H9 (cell line): ENCODE measurements around the gene XDH. TPM values are rescaled to one million over a fixed set of nuclear protein-coding genes. Genes with fewer than 3 reads are reported as not detected.

Source experiments
- DNase-seq: peaks from one replicate; pipeline ENCODE4 v3.0.0-alpha.2; 2017
- H2AFZ ChIP-seq: one replicate; pipeline ENCODE4 v1.6.1; 2013; ENCODE audit warnings: mild to moderate bottlenecking, low read length, control low read depth, moderate library complexity
- H2AK5ac ChIP-seq: 2 replicates; pipeline ENCODE4 v1.6.1; 2013; ENCODE audit warnings: low read length, control low read depth, mixed read lengths; ENCODE audit not compliant: insufficient read length
- H2BK120ac ChIP-seq: one replicate; pipeline ENCODE4 v1.6.1; 2013; ENCODE audit warnings: low read depth, mild to moderate bottlenecking, low read length, control low read depth, inconsistent platforms; ENCODE audit not compliant: poor library complexity, severe bottlenecking
- H2BK12ac ChIP-seq: 2 replicates; pipeline ENCODE4 v1.6.1; 2013; ENCODE audit warnings: low read length, control low read depth, mixed read lengths, low read depth; ENCODE audit not compliant: insufficient read length
- H2BK15ac ChIP-seq: 2 replicates; pipeline ENCODE4 v1.6.1; 2013; ENCODE audit warnings: low read depth, low read length, control low read depth
- H2BK20ac ChIP-seq: one replicate; pipeline ENCODE4 v1.6.1; 2013; ENCODE audit warnings: low read depth, mild to moderate bottlenecking, low read length, control low read depth, inconsistent platforms; ENCODE audit not compliant: poor library complexity, severe bottlenecking
- H2BK5ac ChIP-seq: 2 replicates; pipeline ENCODE4 v1.6.1; 2013; ENCODE audit warnings: low read length, control low read depth, mixed read lengths; ENCODE audit not compliant: insufficient read length
- H3K14ac ChIP-seq: 2 replicates; pipeline ENCODE4 v1.6.1; 2013; ENCODE audit warnings: low read length, control low read depth; ENCODE audit not compliant: insufficient read depth
- H3K18ac ChIP-seq: 2 replicates; pipeline ENCODE4 v1.6.1; 2013; ENCODE audit warnings: low read depth, mild to moderate bottlenecking, mixed read lengths, low read length, control low read depth; ENCODE audit not compliant: insufficient read length
- H3K23ac ChIP-seq: 2 replicates; pipeline ENCODE4 v1.6.1; 2013; ENCODE audit warnings: low read length, control low read depth, mixed read lengths, low read depth; ENCODE audit not compliant: insufficient read length
- H3K23me2 ChIP-seq: 2 replicates; pipeline ENCODE4 v1.6.1; 2013; ENCODE audit warnings: low read depth, mild to moderate bottlenecking, mixed read lengths, low read length, control low read depth; ENCODE audit not compliant: insufficient read length, poor library complexity, severe bottlenecking
- H3K27ac ChIP-seq: 2 replicates; pipeline ENCODE4 v1.5.1; 2013; ENCODE audit warnings: low read length, control low read depth, mixed read lengths, low read depth; ENCODE audit not compliant: insufficient read length
- H3K27me3 ChIP-seq: 2 replicates; pipeline ENCODE4 v1.6.1; 2013; ENCODE audit warnings: low read length, control low read depth, inconsistent platforms; ENCODE audit not compliant: insufficient read depth
- H3K4ac ChIP-seq: 2 replicates; pipeline ENCODE4 v1.6.1; 2013; ENCODE audit warnings: low read depth, mild to moderate bottlenecking, control low read depth, inconsistent platforms, low read length, moderate library complexity
- H3K4me1 ChIP-seq: 2 replicates; pipeline ENCODE4 v1.6.1; 2013; ENCODE audit warnings: low read length, control low read depth, inconsistent platforms; ENCODE audit not compliant: insufficient read depth
- H3K4me2 ChIP-seq: 2 replicates; pipeline ENCODE4 v1.6.1; 2013; ENCODE audit warnings: low read length, control low read depth, mixed read lengths; ENCODE audit not compliant: insufficient read length, insufficient read depth
- H3K56ac ChIP-seq: 2 replicates; pipeline ENCODE4 v1.6.1; 2013; ENCODE audit warnings: low read depth, mild to moderate bottlenecking, mixed read lengths, low read length, control low read depth; ENCODE audit not compliant: insufficient read length
- H3K79me1 ChIP-seq: 2 replicates; pipeline ENCODE4 v1.6.1; 2013; ENCODE audit warnings: low read depth, mild to moderate bottlenecking, moderate library complexity, low read length, control low read depth, inconsistent platforms; ENCODE audit not compliant: insufficient read depth, poor library complexity, severe bottlenecking
- H3K79me2 ChIP-seq: 2 replicates; pipeline ENCODE4 v1.6.1; 2013; ENCODE audit warnings: low read length, control low read depth, inconsistent platforms; ENCODE audit not compliant: insufficient read depth
- H3K9ac ChIP-seq: 2 replicates; pipeline ENCODE4 v1.6.1; 2013; ENCODE audit warnings: low read length, control low read depth, mixed read lengths; ENCODE audit not compliant: insufficient read length; ENCODE audit errors: extremely low read depth
- H3K9me3 ChIP-seq: one replicate; pipeline ENCODE4 v1.6.1; 2013; ENCODE audit warnings: low read depth, low read length, inconsistent platforms; ENCODE audit not compliant: control insufficient read depth
- H3T11ph ChIP-seq: one replicate; pipeline ENCODE4 v1.6.1; 2013; ENCODE audit warnings: mild to moderate bottlenecking, low read length, control low read depth, inconsistent platforms
- H4K20me1 ChIP-seq: one replicate; pipeline ENCODE4 v1.6.1; 2013; ENCODE audit not compliant: control insufficient read depth, insufficient read length, insufficient read depth
- H4K5ac ChIP-seq: 2 replicates; pipeline ENCODE4 v1.6.1; 2013; ENCODE audit warnings: low read depth, mild to moderate bottlenecking, mixed read lengths, low read length, control low read depth; ENCODE audit not compliant: insufficient read length
- H4K8ac ChIP-seq: replicated peaks from 2 replicates; pipeline ENCODE4 v1.6.1; 2013; ENCODE audit warnings: low read length, control low read depth, mixed read lengths, low read depth; ENCODE audit not compliant: insufficient read length
- H4K91ac ChIP-seq: 2 replicates; pipeline ENCODE4 v1.6.1; 2013; ENCODE audit warnings: low read depth, mild to moderate bottlenecking, moderate library complexity, mixed read lengths, low read length, control low read depth; ENCODE audit not compliant: insufficient read length
- H3K27ac Mint-ChIP-seq, 3 experiments: 2 replicates in 2 of 3; 3 replicates in 1 of 3; pipeline ENCODE4 v1.8.0; 2020 to 2021; ENCODE audit warnings: mixed read lengths in 3 of 3, mild to moderate bottlenecking in 1 of 3, moderate library complexity in 1 of 3
- H3K27me3 Mint-ChIP-seq: 2 replicates; pipeline ENCODE4 v1.8.0; 2021; ENCODE audit warnings: low read depth, mild to moderate bottlenecking, moderate library complexity, mixed read lengths
- H3K36me3 Mint-ChIP-seq, 3 experiments: 2 replicates in 2 of 3; 3 replicates in 1 of 3; pipeline ENCODE4 v1.8.0; 2020 to 2021; ENCODE audit warnings: low read depth in 3 of 3, mixed read lengths in 3 of 3; ENCODE audit not compliant: insufficient read depth in 1 of 3
- H3K4me1 Mint-ChIP-seq, 2 experiments: 2 replicates each; pipeline ENCODE4 v1.8.0; 2020; ENCODE audit warnings: mixed read lengths in 2 of 2
- H3K4me3 Mint-ChIP-seq, 2 experiments: 2 replicates in 1 of 2; 3 replicates in 1 of 2; pipeline ENCODE4 v1.8.0; 2020 to 2021; ENCODE audit warnings: mild to moderate bottlenecking in 2 of 2, mixed read lengths in 2 of 2, moderate library complexity in 1 of 2
- H3K9me3 Mint-ChIP-seq, 2 experiments: 2 replicates in 1 of 2; 3 replicates in 1 of 2; pipeline ENCODE4 v1.8.0; 2020; ENCODE audit warnings: mild to moderate bottlenecking in 2 of 2, mixed read lengths in 2 of 2, moderate library complexity in 1 of 2
- WGBS: extraction: QIAGEN DNeasy Blood & Tissue Kit; methylation state at CpG from one replicate; pipeline ENCODE4 v1.1.7; 2013; ENCODE audit warnings: missing lambda C conversion rate, low lambda C conversion rate, mixed read lengths; ENCODE audit not compliant: insufficient read length; ENCODE audit errors: extremely low coverage; 5-methylcytosine and 5-hydroxymethylcytosine counted together
- total RNA-seq: library from RNA; stranded (reverse); gene quantifications from 2 replicates; pipeline ENCODE4 v1.2.1, GENCODE V29; 2021
- TF ChIP-seq, protein P1 (sequence below): fragments of 200-600 bp; sonication (generic); conservative IDR thresholded peaks from 3 replicates; pipeline ENCODE4 v1.8.0; 2021; ENCODE audit warnings: antibody characterized with exemption, mild to moderate bottlenecking

XDH gene
- total RNA-seq, 1 experiment from 2014 or later = 1.4 TPM

DNA sequence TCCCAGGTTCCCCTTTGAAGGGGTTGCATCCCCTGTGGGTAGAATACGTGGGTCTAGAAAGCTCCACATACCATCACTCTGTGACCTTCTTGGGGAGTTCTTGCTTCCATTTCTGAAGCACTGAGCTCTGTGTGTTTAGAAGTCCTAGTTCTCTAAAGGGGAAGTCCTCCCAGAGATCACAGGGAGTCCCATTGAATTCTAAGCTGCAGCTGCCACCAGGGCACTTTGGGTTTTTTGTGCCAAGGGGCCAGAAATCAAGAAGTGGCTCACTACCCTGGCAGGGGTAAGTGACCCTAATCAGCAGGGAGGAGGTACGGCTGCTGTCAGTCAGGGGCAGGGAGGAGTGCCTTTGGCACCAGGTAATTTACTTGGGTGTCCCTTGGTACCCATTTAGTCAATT is 109.7 kb downstream of the XDH start:
- H3K4me1 ChIP-seq = no peaks in the 10 kb centered on the region
- H3K27ac Mint-ChIP-seq = no peak overlapping the region; a peak in 1 of 7 replicates
- no peak overlapping the region for H3K4me3 Mint-ChIP-seq
- no peak overlapping the region for H3K9ac ChIP-seq
- no peaks in the 10 kb centered on the region for H3K79me1 ChIP-seq
- H2BK20ac ChIP-seq = no peak overlapping the region
- no peak overlapping the region for H2BK5ac ChIP-seq
- no peak overlapping the region for H3K56ac ChIP-seq
- no CpG with 5 or more reads among the region's 2 CpGs for WGBS
- H3T11ph ChIP-seq = no peak overlapping the region
- no peak for DNase-seq
- no peak overlapping the region for H3K14ac ChIP-seq
- no peak overlapping the region for H4K5ac ChIP-seq
- H2BK15ac ChIP-seq = no peak overlapping the region
- no peaks in the 10 kb centered on the region for H3K27me3 ChIP-seq
- no peak overlapping the region for H3K23ac ChIP-seq
- H4K91ac ChIP-seq = no peak overlapping the region
- peaks cover 0 to 8% (median 0%) of the 10 kb centered on the region in 3 experiments; a peak in 3 of 7 replicates for H3K36me3 Mint-ChIP-seq
- H3K9me3 ChIP-seq = no peaks in the 10 kb centered on the region
- H2AK5ac ChIP-seq = no peak overlapping the region
- H2BK12ac ChIP-seq = no peak overlapping the region
- H4K20me1 ChIP-seq = no peaks in the 10 kb centered on the region
- H3K4ac ChIP-seq = no peak overlapping the region
- H3K18ac ChIP-seq = no peak overlapping the region
- no peak overlapping the region for H2BK120ac ChIP-seq
- H3K23me2 ChIP-seq = no peaks in the 10 kb centered on the region
- H2AFZ ChIP-seq = no peak overlapping the region
- no peaks in the 10 kb centered on the region for H3K79me2 ChIP-seq
- TF ChIP-seq, protein P1, sequence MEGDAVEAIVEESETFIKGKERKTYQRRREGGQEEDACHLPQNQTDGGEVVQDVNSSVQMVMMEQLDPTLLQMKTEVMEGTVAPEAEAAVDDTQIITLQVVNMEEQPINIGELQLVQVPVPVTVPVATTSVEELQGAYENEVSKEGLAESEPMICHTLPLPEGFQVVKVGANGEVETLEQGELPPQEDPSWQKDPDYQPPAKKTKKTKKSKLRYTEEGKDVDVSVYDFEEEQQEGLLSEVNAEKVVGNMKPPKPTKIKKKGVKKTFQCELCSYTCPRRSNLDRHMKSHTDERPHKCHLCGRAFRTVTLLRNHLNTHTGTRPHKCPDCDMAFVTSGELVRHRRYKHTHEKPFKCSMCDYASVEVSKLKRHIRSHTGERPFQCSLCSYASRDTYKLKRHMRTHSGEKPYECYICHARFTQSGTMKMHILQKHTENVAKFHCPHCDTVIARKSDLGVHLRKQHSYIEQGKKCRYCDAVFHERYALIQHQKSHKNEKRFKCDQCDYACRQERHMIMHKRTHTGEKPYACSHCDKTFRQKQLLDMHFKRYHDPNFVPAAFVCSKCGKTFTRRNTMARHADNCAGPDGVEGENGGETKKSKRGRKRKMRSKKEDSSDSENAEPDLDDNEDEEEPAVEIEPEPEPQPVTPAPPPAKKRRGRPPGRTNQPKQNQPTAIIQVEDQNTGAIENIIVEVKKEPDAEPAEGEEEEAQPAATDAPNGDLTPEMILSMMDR = no peak
- no peaks in the 10 kb centered on the region for H3K27me3 Mint-ChIP-seq
- H3K4me1 Mint-ChIP-seq = peaks cover 10 to 11% of the 10 kb centered on the region in 2 experiments
- H4K8ac ChIP-seq = no peak overlapping the region
- no peak overlapping the region for H3K27ac ChIP-seq
- no peak overlapping the region for H3K4me2 ChIP-seq
- peaks cover 6 to 14% of the 10 kb centered on the region in 2 experiments; a peak in 2 of 5 replicates for H3K9me3 Mint-ChIP-seq
